NCI-H2227 (cell line): ENCODE measurements around the gene PDP2.
"Not testable (repeated sequence)": the region's sequence is repeated elsewhere in the genome, so short reads cannot be mapped to it uniquely, and the experiment has no call there.

Experiments used
- DNase-seq: peaks from one replicate; lab custom pipeline; 2025; ENCODE audit not compliant: unreplicated experiment; lab: John Stamatoyannopoulos, UW

The PDP2 gene

DNA sequence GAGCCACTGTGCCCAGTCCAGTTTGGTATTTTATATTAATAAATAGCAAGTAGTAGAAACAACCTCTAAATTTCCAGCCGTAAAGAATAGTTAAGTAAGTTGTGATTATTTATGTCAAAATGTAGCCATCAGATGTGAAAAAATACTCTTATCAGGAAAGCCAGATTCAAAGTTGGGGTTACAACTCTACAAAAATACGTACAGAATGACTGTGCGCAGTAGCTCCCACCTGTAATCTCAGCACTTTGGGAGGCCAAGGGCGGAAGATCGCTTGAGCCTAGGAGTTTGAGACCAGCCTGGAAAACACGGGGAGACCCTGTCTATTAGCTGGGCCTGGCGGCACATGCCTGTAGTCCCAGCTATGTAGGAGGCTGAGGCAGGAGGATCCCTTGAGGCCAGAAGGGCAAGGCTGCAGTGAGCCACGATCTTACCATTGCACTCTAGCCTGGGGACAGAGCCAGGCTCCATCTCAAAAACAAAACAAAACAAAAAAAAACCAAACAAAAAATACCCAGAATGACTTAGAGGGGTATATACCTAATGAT is 1.7 kb downstream of the PDP2 start:
- no peak for DNase-seq

DNA sequence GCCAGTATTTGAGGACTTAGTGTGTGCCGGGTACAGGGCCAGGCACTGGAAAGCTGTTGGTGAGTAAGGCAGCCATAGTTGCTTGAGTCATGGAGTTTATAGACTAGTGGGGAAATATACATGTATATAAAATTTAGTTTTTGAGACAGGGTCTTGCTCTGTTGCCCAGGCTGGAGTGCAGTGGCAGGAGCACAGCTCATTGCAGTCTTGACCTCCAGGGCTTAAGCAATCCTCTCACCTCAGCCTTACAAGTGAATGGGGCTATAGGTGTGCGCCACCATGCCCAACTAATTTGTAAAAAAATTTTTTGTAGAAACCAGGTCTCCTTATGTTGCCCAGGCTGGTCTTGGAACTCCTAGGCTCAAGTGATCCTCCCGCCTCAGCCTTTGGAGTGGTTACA is 2.4 kb downstream of the PDP2 start:
- no peak for DNase-seq

DNA sequence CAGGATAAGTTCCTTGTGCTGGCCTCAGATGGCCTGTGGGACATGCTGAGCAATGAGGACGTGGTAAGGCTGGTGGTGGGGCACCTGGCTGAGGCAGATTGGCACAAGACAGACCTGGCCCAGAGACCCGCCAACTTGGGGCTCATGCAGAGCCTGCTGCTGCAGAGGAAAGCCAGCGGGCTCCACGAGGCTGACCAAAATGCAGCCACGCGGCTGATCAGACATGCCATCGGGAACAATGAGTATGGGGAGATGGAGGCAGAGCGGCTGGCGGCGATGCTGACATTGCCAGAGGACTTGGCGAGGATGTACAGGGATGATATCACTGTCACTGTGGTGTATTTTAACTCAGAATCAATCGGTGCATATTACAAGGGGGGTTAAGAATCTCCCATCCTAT is 5.2 kb downstream of the PDP2 start:
- DNase-seq = no peak

DNA sequence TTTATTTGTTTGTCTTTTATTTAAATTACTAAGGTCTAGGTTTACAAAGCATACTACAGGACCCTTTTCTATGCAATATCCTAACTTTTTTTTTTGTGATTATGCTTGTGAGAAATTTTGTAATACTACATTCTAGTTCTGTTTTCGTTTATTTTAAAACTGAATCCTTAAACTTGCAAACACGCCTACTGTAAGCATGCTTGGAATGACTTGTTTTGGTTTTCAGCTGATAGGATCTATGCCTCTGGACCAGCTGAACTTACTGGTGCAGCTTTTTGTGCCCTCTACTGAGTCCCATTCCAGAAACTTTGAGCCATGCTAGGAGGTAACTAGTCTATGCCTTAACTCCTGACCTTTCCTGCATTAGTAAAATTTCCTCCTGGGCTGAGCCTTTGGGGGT is 6.0 kb downstream of the PDP2 start:
- DNase-seq = no peak

DNA sequence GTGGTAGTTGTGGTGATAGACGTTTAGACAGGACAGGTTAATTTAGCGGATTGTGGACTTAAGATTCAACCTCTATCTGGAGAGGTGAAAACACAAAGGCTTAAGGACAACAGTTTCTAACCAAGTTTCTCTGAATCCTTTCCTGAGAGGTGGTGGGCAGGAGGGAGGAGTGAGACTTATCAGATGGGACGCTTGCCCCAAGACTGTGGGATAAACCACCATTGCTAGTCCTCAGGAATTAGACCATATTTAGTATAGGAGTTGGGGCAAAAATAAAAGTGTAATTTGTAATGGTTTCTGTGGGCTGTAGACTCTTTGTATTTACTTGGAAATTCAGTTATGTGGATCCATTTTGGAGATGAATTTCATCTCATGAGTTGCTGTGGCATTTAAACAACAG is 6.6 kb downstream of the PDP2 start:
- DNase-seq = no peak

DNA sequence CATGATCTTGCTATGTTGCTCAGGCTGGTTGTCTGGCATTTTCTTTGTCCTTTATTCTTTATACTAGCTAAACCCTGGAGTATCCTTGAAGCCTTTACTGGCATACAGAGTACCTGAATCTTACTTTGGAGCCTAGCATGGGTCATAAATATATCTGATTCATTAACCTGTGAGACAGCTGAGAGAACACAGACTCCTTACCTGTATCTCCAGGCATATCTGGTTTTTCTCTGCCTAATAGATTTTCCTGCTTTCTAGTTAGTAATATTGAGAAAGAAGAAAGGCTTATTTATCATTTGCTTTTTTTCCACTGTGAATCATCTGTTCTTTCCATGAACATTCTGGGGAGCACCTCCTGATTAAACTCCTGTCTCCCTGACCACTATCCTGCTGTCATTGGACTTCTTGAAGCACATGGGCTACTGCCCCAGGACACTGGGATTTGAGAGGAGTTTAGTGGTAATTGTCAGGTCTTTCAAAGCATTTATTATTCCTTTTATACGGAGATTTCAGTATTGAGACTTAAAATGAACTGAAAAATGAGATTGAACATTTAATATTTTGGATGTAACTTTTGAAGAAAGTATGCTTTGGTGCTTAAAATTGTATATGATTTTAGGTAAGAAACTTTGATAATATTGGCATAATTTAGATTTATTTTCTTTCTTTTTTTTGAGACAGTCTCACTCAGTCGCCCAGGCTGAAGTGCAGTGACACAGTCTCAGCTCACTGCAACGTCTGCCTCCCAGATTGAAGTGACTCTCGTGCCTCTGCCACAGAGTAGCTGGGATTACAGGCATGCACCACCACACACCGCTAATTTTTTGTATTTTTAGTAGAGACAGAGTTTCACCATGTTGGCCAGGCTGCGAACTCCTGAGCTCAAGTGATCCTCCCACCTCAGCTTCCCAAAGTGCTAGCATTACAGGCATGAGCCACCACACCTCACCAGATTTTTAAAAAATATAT is 8.6 kb downstream of the PDP2 start:
- no peak for DNase-seq

DNA sequence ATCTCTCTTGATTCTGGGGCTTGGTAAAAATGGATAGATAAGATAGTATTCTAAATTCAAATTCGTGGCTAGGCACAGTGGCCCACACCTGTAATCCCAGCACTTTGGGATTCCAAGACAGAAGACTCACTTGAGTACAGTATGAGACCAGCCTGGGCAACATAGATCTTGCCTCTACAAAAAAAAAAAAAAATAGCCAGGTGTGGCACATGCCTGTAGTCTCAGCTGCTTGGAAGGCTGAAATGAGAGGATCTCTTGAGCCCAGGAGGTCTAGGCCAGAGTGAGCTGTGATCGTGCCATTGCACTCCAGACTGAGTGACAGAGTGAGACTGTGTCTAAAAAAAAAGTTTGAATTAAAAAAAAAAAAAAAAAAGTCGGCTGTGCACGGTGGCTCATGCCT is 9.3 kb downstream of the PDP2 start:
- no peak for DNase-seq

DNA sequence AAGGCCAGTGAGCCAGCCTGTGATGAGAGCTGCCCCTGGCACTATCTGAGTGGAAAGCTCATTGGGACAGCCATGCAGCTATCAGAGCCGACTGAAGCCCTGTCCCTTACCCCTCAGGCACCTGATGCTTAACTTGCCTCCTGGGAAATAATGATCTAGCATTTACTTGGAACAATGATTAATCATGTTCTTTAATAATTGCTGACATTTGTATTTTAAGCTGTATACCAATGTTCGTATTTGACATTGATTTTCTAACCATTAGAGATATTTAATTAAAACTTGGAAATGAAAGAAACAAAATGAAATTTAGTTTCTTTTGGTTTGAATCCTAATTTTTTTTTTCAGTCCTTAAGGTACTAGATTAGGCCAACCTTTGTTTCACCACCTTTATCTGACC is 10.5 kb downstream of the PDP2 start:
- DNase-seq = no peak

DNA sequence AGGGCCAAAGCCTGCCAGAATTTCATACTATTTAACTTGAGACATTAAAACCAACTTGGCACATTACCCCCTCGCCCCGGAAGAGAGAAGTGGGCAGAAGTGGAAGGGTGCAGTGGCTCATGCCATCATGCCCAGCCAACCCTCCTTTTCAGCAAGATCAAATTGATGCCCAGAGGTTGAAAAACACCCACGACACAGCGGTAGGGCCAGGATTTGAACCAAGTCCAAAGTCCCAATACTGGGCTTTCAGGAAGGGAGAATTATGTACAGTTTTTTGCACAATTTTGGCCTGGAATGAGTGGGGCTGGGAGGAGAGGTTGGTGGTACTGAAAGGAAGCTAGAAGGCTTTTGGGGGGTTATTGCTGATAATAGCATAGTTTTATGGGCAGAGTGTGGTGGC is 11.0 kb downstream of the PDP2 start:
- no peak for DNase-seq

DNA sequence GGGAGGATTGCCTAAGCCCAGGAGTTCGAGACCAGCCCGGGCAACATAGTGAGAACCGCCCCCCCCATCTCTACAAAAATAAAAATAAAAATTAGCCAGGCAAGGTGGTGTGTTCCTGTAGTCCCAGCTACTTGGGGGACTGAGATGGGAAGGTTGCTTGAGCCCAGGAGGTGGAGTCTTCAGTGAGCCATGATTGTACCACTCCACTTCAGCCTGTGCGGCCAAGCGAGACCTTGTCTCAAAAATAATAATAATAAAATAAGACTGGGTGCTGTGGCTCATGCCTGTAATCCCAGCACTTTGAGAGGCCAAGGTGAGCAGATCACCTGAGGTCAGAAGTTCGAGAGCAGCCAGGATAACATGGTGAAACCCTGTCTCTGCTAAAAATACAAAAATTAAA is 11.5 kb downstream of the PDP2 start:
- DNase-seq = no peak

DNA sequence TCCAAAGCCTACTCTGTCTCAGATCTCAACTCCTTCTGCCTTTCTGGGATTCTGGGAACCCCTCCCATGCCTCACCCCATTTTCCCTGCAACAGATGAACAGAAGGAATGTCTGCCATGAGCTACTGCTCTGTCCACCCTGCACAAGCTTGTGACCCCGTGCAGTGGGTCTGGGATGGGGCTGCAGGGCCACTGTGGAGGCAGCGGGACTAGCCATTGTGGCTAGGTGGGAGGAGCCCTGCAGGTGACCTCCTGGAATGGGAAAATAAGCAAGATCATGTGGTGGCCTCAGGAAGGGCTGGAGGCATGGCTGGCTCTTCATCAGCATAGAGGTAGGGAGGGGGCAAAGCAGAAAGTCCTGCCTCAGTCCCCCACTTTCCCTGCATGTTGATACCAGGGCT is 13.7 kb downstream of the PDP2 start:
- DNase-seq = no peak

DNA sequence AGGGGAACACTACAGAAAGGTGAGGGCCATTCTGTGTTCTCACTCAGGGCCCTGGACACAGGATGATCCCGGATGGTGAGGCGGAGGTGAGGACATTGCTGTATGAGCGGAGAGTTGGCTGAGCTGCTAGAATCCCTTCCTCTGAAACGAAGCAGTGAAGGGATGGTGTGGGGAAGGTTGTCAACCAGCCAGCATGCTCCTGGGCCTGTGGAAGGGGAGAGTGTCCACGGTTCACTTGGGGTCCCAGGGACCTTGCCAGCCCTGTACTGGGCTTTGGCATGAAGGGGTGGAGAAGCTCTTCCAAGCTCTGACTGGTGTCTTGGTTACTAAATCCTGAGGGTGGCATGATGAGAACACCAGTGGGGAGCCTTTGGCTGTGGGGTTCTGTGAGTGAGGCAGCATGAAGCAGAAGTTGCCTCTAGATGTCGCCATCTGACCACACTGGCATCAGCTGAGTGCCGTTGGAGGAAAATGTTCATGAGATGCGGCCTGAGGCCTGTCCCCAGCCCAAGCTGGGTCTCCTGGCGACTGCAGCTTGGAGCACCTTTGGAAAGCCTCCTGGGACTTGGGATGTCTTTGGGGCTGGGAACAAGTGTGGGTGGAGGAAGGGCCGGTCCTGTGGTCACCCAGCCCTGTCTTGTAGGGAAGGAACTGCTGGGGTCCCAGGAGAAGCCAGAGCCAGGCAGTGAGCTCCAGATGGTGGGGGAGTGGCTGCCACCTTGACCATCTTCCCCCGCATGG is 14.8 kb downstream of the PDP2 start:
- peak; percentile 76 for DNase-seq

DNA sequence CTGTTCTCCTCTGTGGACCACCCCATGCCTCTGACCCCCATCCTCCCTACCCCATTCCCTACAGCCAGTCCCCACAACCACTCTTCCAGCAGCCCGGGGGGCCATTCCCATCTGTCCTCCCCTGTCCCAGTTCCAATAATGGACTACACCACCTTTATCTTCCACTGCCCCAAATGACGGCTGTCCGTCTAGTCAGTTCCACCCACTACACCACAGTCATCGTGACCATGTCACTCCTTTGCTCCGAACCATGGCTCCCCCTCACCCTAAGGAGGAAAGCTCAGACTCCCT is 15.3 kb downstream of the PDP2 start:
- no peak for DNase-seq

DNA sequence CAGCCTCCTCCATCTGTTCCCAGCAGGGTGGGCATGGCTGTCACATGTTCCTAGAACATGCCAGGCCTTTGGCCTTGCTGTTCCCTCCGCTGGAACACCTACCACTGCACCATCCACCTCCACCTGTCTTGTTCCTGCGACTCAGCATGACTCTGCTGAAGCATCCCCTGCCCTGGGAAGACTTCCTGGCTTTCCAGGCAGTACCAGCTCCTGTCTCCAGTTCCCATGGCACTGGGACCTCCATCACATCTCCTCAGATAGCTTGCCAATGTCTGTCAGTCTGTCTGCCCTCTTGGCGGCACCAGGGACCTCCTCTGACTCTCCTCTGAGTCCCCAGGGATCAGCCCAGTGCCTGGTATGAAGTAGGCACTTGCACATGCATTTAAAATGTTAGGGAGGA is 15.7 kb downstream of the PDP2 start:
- DNase-seq = no peak

DNA sequence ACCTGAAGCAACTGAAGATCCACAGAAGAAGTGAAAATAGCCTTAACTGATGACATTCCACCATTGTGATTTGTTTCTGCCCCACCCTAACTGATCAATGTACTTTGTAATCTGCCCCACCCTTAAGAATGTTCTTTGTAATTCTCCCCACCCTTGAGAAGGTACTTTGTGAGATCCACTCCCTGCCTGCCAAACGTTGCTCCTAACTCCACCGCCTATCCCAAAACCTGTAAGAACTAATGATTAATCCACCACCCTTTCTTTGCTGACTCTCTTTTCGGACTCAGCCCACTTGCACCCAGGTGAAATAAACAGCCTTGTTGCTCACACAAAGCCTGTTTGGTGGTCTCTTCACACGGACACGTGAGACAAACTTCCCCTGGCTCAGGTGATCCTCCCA is 16.4 kb downstream of the PDP2 start:
- not testable (repeated sequence) for DNase-seq

DNA sequence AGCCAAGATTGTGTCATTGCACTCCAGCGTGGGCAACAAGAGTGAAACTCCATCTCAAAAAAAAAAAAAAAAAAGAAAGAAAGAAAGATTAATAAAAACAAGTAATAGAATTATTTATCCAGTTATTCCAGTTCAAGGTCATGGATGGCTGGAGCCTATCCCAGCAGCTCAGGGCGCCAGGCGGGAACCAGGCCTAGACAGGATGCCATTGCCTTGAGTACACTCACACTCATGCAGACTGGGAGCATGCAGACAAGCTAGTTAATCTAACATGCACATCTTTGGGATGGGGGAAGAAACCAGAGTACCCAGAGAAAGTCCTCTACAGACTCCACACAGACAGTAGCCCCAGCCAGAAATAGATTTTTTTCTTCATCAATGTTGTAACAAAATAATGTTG is 17.9 kb downstream of the PDP2 start:
- no peak for DNase-seq

DNA sequence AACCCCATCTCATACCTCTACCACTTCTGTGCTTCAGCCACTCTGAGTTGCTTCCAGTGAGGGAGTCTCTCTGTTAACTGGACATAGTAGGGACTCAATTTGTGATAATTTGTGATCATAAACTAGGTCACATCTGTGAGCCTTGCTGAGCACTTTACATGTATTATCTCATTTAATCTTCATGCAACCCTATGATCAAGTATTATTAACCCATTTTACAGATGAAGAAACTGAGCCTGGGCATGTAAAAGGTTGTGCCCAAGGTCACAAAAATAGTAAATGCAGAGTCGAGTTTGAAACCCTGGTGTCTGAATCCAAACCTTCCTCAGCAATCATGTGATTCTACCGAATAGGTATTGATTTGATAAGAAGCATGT is 18.6 kb downstream of the PDP2 start:
- DNase-seq = no peak

DNA sequence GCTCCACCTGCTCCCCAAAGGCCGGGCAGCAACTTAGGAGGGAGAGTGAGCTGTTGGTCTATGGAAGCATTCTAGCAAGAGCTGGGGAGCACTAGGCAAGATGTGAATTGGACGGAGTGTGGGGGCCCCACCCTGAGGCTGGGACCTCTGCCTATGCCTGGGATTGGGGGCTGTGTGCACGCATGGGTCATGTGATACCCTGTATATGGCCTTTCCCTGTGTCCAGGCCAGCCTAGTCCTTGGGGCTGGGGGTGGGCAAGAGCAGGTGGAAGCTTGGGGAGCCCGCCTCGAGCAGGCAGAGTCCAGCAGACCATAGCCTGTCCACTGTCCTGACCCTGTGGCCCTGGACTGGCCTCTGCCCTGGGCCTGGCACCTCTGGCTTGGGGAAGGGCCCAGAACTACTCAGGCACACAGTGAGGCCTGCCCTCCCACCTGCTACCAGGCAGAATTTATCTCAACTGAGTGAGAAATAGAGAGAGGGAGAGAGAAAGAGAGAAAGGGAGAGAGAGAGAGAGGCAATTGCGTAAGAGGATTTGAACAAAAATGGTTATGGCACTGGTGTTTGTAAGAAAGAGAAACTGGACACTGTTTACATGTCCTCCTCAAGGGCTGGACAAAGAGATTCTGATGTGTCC is 19.1 kb downstream of the PDP2 start:
- DNase-seq = no peak

DNA sequence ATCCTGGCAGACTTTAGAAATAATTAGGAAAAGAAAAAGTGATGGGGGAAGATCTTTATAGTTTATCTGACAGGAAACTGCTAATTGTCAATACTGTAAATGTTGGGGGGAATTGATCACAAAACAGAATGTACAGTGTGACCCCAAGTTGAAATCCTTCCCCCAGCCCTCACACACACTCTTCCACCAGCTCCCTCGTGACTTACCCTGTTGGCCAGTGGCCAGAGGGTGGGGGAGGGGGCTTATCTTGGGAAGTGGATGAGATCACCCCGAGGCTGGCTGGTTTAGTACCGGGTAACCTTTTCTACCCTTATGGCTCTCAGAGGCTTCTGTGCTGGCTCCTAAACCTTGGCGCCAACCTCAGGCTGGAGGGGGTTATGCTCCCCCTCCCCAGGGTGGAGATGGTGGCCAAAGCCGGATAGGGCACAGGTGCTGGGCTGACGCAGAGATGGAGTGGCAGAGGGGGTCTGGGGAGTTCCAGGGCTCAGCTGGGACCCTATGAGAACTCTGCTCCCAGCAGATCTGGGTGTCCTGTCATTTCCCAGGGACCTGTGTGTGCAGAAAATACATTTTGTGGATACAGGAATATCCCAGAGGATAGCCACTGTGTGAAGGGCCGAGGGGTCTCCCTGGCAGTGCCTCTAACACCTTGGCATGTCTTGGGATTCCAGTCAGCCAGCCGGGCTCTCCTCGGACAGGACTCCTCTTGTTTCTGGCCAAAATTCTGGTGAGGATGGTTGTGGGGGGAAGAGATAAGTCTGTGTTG is 19.8 kb downstream of the PDP2 start:
- peak; percentile 65 for DNase-seq

DNA sequence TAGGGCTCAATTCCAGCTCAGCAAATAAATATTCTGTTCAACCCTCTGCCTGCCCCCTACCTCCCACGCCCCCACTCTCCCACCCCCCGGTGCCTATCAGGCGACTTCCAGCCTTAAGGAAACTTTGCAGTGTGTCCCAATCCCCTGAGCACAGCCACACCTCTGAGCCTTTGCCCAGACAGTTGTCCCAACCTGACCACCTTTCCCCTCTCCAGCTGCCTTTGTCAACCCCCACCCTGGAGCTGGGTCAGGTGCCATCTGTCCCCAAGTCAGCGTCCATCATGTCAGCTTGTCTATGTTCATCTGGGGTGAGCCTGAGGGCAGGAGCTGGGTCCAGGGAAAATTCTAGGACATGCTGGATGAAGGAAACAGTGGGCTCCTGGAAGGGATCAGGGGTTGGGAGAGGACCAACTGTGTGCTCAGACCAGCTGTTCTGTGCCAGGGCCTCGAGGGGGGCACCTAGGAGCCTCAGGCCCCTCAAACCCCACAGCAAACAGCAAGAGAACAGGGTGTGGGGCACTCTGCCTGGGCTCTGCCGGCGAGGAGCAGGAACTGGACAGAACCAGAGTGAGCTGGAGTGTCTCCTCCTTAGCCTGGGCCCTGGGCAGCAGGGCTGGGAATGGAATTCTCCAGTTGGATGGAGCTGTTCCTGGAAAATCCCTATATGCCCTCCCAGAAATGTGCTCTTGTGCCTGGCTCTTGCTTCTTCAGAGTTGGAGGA is 20.6 kb downstream of the PDP2 start:
- no peak for DNase-seq

DNA sequence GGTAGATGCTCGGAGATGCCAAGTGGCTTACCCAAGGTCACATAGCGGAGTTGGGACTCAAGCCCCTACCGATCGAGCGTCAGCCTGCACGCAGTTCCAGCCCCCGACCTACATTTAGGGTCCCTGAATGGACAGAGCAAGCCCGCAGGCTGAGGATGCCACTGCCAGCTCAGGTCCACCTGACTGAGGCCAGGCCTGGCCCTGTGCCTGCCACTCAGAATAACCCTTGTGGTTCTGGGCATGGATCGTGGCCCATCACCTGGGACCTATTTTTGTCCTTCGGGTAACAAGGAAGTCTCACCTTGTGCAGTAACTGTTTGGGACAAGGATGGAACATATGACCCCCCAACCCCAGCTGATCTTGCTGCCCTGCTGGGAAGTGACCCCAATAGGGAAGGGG is 21.3 kb downstream of the PDP2 start:
- DNase-seq = no peak
